ENCODE data around the gene RFTN1.

Gene RFTN1

DNA sequence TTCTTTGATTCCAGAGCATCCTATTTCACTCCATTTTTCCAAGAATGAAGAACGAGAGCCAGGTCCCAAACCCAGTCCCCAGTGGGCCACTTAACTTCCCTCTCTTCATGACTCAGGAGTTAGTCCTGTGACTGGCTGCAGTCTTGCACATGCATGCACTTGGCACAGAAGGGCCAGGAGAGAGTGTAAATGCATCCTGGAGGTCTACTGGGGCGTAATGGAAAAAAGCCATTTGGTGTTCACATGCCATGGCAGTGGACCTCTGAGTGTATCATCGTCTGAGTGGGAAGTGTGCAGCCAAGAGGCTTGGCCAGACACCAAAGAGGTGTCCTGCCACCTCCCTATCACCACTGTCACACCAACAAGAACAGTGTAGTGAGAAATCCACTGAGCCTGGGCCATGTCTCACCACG lies 15.1 kb upstream of the RFTN1 start:
- DNase-seq (ENCODE audit: low read depth in 2 of 2) = no peak

DNA sequence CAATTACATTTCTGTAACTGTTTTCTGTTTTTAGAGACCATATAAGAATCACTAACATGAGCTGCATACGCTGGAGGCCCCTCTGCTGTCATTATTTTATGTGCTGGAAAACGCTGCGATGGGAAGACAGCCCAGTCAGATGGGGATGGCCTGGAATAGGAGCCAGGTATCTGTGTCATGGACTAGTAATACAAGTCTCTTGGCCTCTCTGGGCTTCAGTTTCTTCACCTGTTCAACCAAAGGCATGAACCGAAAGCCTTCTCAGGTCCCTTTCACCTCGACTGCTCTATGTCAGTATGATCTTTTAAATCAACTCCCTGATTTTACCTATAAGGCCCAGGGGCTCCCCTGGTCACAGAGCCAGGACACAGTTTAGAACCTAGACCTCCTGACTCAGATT lies 14.6 kb upstream of the RFTN1 start:
- DNase-seq (ENCODE audit: low read depth in 2 of 2) = no peak

DNA sequence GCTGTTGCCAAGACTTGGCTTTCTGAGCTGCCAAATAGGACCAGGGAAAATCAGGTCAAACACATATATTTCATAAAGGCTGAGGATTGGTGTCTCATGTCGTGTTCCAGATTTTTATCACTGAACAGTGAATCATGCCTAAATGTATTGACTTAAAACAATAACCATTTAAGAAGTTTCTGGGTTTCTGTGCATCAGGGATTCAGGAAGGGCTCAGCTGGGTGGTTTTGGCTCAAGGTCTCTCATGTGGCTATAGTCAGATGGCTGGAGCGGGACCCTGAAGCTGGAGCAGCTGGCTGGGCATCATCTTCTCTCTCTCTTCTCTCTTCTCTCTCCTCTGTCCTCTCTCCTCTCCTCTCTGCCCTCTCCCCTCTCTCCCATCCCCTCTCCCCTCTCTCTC lies 10.7 kb upstream of the RFTN1 start:
- no peak for DNase-seq (ENCODE audit: low read depth in 2 of 2)

DNA sequence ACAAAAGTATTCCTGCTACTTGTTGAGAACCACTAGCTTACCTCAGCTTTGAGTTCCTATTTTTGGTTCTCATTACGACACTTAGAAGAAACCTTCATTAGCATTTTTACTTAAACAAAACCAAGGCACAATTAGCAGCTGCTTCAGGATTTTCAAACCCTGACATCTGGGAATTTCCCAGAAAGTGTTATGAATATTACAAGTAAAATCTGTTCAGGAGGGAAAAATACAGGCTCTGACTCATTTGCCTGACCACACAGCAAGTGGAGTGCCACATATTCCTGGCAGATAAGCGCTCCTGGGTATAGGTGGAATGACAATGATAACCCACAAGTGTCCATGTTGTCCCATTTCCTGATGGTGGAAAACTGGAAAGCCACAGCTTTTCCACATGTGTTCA lies 10.3 kb upstream of the RFTN1 start:
- no peak for DNase-seq (ENCODE audit: low read depth in 2 of 2)

DNA sequence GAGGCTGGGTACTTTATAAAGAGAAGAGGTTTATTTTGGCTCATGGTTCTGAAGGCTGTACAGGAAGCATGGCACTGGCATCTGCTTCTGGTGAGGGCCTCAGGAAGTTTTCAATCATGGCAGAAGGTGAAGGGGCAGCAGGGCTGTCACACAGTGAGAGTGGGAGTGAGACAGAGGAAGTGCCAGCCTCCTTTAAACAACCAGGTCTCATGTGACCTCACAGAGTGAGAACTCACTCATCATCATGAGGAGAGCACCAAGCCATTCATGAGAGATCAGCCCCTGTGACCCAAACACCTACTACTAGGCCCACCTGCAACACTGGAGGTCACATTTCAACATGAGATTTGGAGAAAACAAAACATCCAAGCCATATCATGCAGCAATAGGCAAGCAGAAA lies 9.3 kb upstream of the RFTN1 start:
- DNase-seq (ENCODE audit: low read depth in 2 of 2) = no peak

DNA sequence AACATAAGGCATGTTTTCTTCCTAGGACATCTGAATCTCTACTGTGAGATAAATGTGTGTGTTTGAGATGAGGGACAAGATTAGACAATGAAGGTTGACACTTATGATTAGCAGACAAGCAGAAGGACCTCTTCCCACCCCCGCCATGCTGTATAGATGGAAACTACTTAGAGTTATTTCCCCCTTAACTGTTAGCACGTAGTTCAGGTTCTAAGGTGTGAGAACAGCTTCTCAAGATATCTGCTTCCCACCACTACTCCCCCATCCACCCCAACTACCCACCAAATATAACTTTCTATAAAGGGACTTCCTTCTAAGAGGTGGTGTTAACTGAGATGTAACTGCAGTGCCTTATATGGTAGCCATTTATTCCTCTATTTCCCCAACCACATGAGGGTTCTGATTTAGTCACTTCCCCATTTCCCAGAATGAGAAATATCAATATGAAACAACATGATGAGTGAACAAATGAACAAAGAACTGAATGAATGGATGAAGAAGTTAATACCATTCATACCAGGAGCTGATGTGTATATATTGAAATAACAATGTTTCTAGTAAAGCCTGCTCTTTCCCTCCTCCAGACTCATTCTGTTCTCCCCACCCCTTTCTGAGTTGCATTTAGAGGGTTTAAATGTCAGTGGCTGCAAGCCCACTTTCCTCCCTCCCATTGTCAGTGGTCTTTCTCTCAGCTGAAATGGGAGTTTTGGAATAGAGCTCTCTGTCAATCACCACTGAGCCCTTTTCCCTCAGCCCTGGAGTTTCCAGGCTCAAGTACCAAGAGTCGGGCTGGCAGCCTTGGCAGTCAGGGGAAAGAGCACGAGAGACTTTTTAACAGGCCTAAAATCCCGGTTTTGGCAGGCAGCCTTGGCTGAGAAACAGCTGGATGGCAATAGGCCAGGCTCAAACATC lies 7.7 kb upstream of the RFTN1 start:
- no peak for DNase-seq (ENCODE audit: low read depth in 2 of 2)

DNA sequence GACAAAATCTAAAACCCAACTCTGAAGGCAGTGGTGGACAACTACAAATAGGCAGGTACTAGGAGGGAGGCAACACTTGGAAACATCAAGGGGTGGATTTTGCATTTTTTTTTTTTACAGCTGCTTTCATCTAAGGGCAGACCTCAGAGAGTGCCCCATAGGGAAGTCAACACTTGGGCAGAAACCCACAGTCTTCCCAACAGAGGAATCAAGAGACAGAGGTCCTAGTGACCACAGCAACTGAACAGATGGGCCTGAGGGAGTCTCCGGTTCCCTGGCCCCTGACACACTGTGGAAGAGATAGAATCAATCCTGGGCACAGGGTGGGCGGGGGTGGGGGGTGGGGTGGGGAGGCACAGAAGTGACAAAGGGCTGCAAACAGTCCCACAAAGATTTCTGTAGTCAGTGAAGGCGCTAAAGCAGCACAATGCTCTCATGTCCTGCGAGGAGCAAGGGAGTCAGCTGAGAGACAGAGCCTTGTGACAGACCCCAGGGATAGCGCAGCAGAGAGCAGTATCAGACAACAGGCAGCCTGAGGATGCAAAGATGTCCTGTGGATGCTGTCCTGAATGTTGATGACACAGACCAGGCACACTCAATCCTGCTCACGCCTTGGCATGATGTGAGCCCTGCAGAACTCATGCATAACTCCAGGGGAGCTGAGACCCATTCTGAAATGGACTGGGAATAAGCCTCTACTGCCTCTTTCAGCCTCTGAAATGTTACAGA lies 6.9 kb upstream of the RFTN1 start:
- no peak for DNase-seq (ENCODE audit: low read depth in 2 of 2)

DNA sequence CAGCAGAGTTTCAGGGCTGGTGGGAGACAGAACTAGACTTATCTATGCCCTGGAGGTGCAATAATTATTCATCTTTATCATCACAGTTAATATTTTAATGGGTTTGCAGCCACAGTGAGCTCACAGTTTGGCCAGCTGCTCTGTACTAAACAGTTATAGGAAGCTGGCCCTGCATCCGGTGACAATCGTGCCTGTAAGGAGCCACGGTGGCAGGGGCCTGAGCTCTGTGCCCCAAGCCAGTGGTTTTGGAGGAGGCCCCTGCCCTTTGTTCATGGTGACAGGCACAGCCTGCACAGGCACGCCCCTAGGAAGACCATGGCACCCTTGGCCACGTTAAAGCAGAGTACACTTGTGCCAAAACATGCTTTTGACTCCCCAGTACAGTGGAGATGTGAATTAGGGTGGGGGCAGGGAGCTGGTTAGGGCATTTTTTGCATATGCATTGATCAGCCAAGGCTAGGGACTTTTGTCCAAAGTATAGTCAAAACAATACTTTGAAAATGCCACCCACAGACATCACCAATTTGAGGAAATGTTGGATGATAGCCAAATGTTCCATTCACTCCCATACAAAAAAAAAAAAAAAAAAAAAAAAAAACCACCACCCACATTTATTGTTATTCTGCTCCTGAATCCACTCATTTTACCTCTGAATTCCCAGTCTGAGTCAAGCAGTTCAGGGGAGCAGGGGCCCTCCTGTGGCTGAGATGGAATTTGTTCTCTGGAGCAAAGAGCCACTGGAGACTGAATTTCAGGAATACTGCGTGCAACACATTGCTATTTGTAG lies 3.4 kb upstream of the RFTN1 start:
- no peak for DNase-seq (ENCODE audit: low read depth in 2 of 2)

DNA sequence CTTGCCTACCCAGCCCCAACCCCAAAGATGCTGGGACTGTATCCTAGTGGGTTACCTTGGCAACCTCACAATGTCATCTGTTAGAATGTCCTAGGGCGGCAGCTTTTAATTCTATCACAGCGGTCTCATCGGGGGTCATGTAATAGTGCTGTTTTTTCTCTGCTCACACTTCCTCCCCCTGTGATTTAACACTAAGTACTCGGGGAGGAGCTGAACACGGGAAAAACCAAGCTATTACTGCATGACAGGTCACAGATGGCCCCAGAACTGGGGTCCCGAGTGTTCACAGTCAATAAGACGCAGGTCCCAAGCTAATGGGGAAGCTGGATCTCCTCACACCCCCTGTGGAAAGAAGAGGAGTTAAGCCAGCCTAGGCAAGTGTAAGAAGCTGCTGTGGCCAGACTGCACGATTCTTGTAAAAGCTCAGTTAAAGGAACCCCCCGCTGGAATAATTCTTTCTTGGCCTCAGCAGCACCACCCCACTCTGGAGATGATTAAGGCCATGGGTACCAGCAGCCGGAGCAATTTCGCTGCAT lies 2.5 kb upstream of the RFTN1 start:
- DNase-seq (ENCODE audit: low read depth in 2 of 2) = no peak

DNA sequence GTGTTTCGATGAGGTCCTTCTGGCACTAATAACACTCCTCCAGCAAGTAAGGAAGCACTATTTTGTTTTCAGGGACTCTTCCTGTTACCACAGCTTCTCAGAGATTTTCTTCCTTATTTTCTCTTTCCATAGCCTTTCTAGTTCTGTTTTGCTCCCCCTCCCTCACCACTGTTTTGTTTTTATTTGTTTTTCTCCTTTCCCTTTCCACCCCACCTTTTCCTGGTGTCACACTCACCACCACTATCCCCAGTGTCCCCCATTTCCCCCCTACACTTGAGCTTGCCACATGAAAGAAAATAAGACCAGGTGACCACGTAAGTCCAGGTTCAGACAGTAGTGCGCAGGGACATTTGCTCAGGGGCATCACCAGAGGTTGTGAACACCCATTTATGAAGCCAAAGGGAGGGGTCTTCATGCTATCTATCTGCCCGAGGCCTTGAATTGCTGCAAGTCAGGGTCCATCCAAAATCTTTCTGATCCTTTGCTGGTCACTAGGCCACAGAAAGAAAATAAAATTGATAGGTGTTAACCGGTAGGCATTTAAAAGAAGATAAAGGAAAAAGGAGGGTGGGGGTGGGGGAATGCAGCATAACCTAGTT lies 1.4 kb upstream of the RFTN1 start:
- DNase-seq (ENCODE audit: low read depth in 2 of 2) = no peak

DNA sequence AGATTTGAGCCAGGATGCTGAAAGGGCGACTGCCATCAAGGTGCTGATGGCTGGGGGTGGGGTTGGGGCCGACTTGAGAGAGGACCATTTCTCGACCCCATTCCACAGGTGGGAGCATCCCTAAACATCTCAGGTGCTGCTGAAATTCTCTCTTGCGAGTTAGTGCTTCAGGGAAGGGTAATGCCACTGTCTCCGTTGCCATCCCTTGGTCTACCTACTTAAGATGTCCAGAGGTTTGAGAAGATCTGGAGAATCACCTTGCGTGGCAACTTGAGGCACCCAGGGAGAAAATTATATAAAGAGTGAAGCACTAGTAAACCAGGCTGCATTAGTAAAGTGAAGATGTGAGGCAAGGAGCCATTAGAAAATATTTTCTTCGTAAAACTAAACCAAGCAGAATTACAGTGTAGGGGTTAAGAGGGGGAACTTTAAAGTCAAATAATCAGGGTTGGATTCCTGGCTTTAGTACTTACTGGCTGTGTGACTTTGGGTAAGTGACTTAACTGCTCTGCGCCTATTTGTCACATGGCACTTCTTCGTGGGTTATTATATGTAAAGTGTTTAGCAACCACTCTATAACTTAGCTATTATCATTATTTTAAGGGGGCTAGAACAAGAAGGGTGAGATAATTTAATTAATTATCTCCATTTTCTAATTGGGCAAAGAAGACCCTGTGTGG lies 662 bp upstream of the RFTN1 start:
- DNase-seq (ENCODE audit: low read depth in 2 of 2) = no peak

DNA sequence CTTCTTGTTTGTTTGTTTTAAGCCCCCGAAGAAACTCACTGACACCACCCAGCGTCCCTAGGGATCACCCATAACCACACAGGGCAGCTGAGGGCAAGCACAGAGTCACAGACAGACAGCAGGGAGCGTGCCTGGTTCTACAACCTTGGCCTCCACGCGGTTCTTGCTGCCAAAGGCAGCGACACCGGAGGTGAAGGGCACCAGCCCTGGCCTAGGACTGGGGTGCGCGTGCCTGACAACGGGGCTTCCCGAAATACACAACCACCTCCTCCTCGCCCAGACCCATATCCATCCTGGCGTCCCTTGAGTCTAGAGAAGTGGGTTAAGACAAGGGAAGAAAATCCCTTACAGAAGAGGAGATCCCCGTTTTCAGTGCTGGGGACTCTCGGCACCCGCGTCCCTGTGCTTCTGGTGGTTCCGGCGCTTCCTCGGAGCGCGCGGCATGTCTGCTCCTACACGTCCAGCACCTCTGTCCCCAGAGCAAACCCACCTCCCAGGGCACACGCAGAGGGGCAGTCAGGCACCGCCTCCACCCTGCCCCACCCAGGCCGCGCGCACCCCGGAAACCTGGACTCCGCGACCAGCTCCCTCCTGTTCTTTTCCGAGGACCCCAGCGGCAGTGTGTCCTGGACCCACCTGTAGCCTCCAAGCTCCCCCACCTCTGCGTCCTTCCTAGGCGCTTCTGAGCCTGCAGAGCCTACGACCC lies 911 bp downstream of the RFTN1 start:
- no peak for DNase-seq (ENCODE audit: low read depth in 2 of 2)

DNA sequence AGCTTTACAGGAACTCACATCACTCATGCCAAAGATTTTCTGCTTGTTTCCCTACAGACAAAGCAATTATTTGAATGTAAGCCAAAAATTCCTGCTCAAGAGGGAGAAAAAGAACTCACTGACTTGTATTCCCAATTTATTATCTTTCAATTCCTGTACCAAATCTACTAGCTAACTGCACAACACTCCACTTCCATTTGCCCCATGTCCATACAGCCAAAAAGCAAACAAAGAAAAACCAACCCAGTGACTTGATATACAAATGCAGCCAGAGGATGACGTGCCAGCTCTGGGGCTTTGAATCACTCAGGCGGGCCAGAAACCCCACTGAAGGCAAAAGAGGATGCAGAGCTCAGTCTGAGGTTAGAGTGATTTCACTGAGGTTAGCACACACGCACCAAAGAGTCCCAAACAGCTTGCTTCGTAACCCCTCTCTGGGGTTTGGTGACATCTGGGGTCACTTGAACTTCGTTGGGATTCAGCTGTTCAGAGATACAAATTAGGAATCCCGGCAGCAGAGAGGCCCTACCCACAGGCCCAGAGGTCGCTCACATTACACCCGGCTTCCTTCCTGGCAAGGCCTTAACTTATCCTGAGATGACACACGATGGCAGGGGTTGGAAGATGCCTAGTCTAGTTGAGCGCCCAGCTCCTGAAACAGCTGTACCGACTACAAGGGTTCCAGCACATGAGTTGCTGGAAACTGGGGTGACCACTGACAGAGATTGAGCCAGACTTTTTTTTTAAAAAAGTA lies 1.6 kb downstream of the RFTN1 start:
- DNase-seq (ENCODE audit: low read depth in 2 of 2) = peak in 1 of 2 donors; percentile 34

DNA sequence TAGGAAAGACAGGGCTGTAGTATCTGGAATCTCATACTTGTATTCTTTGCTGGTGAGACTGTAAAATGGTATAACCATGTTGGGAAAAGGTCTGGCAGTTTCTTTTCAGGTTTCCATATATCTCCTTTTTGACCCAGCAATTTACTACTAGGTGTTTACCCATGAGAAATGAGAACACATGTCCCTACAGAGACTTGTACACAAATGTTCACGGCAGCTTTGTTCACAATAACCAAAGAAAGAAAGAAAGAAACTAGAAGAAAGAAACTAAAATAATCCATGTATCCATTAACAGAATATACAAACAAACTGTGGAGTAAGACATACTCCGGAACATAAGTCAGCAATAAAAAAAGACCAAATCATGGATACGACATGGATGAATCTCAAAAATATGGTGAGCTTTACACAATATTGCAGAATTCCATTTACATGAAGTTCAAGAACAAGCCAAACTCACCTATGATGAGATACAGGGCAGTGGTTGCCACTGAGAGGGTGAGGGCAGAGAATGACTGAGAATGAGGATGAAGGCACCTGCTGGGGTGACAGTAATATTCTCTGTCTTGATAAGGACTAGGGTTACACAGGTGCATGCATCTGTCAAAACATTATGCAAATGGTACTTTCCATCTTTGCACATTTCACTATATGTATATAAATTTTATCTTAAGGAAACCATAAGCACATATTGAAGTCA lies 2.7 kb downstream of the RFTN1 start:
- DNase-seq (ENCODE audit: low read depth in 2 of 2) = no peak

DNA sequence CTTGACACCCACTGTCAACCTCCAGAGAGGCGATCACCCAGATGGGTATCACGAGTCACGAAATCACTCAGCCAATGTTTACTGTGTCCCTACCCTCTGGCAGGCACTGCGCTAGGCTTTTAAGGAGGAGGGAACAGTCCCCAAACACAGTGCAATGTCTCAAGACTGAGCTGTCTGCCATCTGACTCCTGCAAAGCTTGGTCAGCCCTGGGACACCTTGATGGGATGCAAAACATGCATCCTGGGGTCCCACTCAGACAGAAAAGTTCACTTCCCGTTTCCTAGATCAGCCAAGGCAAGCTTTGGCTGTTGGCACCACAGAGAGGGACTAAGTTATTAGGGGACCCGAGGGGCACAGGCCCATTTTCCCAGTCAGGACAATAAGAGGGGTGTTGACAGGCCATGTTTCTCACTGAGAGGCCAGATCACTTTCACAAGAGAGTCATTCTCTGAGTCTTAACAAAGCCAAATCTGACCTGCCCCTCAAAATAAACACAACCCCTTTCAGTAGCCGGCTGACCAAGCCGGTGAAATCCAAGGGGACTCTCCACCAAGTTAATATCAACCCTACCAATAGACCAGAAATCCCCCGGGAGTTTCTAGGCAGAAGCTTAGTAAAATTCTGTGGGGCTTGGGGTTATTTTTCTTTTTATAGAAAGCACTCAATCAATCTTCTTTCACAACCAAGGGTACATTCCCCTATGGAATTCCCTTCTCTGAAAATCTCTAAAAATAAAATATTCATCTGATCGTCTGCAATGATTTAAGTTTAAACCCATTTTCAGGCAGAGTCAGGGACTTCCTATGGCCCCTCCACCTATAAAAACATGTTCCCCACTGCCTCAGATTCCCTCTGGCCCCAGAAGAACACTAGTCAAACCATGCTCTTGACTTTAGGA lies 3.5 kb downstream of the RFTN1 start:
- no peak for DNase-seq (ENCODE audit: low read depth in 2 of 2)

DNA sequence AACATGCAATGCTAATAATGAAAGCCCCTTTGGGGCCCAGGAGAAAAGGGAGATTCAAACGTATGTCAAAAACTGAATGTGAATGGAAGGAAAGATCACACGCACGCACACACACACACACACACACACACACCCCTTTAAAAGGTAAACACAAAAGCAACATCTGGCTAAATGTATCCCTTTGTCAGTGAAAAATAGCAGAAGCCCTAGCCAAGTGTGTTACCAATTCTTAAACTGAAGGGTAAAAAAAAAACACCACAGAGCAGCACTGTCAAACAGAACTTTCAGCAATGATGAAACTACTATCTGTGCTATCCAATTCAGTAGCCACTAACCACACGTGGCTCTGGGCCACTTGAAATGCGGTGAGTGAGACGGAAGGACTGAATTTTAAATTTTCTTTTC lies 4.9 kb downstream of the RFTN1 start:
- no peak for DNase-seq (ENCODE audit: low read depth in 2 of 2)

DNA sequence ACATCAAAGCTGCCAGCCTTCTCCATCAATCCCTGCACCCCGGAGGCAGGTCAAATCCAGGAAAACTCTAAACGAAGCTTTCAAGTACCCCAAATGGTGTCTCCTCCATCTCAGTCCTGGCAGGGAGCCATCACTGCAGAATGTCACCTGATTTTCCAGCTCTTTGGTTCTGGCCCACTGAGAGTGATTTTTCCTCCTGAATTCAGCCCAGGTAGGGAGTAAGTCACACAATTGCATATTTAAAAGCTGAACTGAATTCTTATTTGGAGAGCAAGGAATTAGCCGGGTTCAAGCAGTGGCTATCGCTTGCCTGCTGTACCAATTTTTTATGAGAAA lies 5.3 kb downstream of the RFTN1 start:
- no peak for DNase-seq (ENCODE audit: low read depth in 2 of 2)

DNA sequence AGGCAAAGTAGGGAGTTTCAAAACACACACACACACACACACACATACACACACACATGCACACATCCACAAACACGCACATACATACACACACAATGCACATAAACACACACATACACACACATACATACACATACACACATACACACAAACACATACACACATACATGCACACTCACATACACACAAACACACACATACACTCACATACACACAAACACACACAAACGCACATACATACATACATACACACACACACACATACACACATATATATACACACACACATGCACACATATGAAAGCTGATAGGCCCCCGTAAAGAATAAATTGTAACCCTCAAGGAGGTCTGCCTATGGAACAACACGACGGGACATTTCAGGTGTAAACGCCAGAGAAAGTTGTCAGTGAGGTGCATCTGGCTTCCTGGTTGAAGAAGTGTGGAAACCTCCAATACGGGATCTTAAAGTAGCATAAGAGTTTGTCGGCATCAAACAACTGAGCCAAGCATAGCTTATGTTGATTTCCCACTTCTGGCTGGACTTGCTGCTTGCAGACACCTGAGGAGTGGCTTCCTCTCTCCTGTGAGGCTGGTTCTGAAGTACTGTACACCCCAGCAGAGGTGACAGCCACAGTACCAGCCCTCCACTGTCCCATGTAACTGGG lies 5.8 kb downstream of the RFTN1 start:
- DNase-seq (ENCODE audit: low read depth in 2 of 2) = no peak

Measured in stimulated activated CD8-positive, alpha-beta memory T cell treated with anti-CD3 and anti-CD28 coated beads, Interleukin-7, amount 100 ng/mL, for 1 hour (primary cell).